Sciatic nerve (tissue), 2 donors: Measurements from ENCODE around the gene FBXL20. TPM values are rescaled to one million over a fixed set of nuclear protein-coding genes. Genes with fewer than 3 reads are reported as not detected.

Experiments
- ATAC-seq: fragments of 200-7000 bp; cut with Tn5 transposase; one replicate; pipeline ENCODE4 v1.9.1; 2020; ENCODE audit warnings: mild to moderate bottlenecking, moderate library complexity
- DNase-seq: peaks from one replicate; pipeline ENCODE4 v3.0.0-alpha.2; 2020; ENCODE audit warnings: low spot score
- intact Hi-C: fragments of 100-400 bp; cut with DNase I; formaldehyde crosslinking; loops from one replicate; pipeline ENCODE4 v1.14.2; 2022
- total RNA-seq: library from RNA; stranded (reverse); fragmentation: NEBNext Ultra II Directional; extraction: Animal tissue kit (Norgen Biotek cat#: 25700); gene quantifications from one replicate; pipeline ENCODE4 v1.2.1, GENCODE V29; 2021
- donor health status: DM: no; HTN: no; CAD: no.
- donor health status: DM: no; HTN: no; CAD: no.

FBXL20 gene
- total RNA-seq, 1 donor from 2014 or later, result 29.1 TPM

- DNase-seq (no peak), ATAC-seq (no peak)
- intact Hi-C loops, result no loop called here
Observed at GRCh38 chr17:39218906-39219305, 182.5 kb downstream of the FBXL20 start.

- DNase-seq, result no peak
- no peak for ATAC-seq
- intact Hi-C loops, result no loop called here
Observed at GRCh38 chr17:39217734-39218369, 183.6 kb downstream of the FBXL20 start.

GRCh38 chr17:39213852-39214251, 187.6 kb downstream of the FBXL20 start:
- intact Hi-C loops, result no loop called here
- DNase-seq (no peak), ATAC-seq (no peak)

- DNase-seq, result no peak
- intact Hi-C loops, result no loop called here
Observed at GRCh38 chr17:39212841-39213480, 188.5 kb downstream of the FBXL20 start.

GRCh38 chr17:39212195-39212810, 189.1 kb downstream of the FBXL20 start:
- no peak for ATAC-seq
- intact Hi-C loops, result no loop called here
- no peak for DNase-seq

More at GRCh38 chr17:39212841-39213480, 188.5 kb downstream of the FBXL20 start:
- no peak for ATAC-seq

- no peak for ATAC-seq
- no peak for DNase-seq
- intact Hi-C loops, result no loop called here
Observed at GRCh38 chr17:39210093-39210434, 191.4 kb downstream of the FBXL20 start.

- intact Hi-C loops, result no loop called here
- DNase-seq (peak; percentile 74), ATAC-seq (peak; percentile 74)
Observed at GRCh38 chr17:39209317-39210092, 191.9 kb downstream of the FBXL20 start.

GRCh38 chr17:39208893-39209292, 192.5 kb downstream of the FBXL20 start:
- intact Hi-C loops, result no loop called here
- DNase-seq (no peak), ATAC-seq (peak; percentile 27)

- ATAC-seq, result no peak
- intact Hi-C loops, result no loop called here
- no peak for DNase-seq
Observed at GRCh38 chr17:39208136-39208535, 193.3 kb downstream of the FBXL20 start.

- DNase-seq, result no peak
- intact Hi-C loops, result no loop called here
- no peak for ATAC-seq
Observed at GRCh38 chr17:39205112-39205526, 196.3 kb downstream of the FBXL20 start.

GRCh38 chr17:39204245-39204644, 197.2 kb downstream of the FBXL20 start:
- intact Hi-C loops, result no loop called here
- DNase-seq (no peak), ATAC-seq (no peak)

Other genes with a start within 250 kb of the FBXL20 start
- gene PLXDC1, start 250.0 kb downstream of the FBXL20 start, total RNA-seq, result 36.4 TPM
- not detected for gene ARL5C, start 235.5 kb downstream of the FBXL20 start, total RNA-seq
- 16.9 TPM for gene CACNB1, start 204.0 kb downstream of the FBXL20 start, total RNA-seq
- 1,170 TPM for gene RPL19, start 201.3 kb downstream of the FBXL20 start, total RNA-seq
- gene STAC2, start 175.7 kb downstream of the FBXL20 start, total RNA-seq, result 0.49 TPM
- gene MED1, start 49.6 kb upstream of the FBXL20 start, total RNA-seq, result 36.4 TPM
- 65.2 TPM for gene CDK12, start 59.9 kb upstream of the FBXL20 start, total RNA-seq
- not detected for gene NEUROD2, start 206.3 kb upstream of the FBXL20 start, total RNA-seq
- gene PPP1R1B, start 225.3 kb upstream of the FBXL20 start, total RNA-seq, result 3.3 TPM
- 81.8 TPM for gene STARD3, start 235.5 kb upstream of the FBXL20 start, total RNA-seq